Measurements from ENCODE around the gene SGMS1.

GRCh38 chr10:50381642-50382041, 242.1 kb downstream of the SGMS1 start:
- TF ChIP-seq POLR2A (IDR thresholded peaks at IDR 0.05; ENCODE audit: low read length) (no peak), GATA1 (IDR thresholded peaks at IDR 0.05; ENCODE audit: low read depth, low read length) (no peak)
